SK-N-SH treated with all-trans-retinoic acid at 6 μM for 48 hours (cell line): ENCODE results near the gene RAD51B.

Source experiments
- ATAC-seq: fragments of 200-7000 bp; cut with Tn5 transposase; 3 replicates; pipeline ENCODE4 v1.9.1; 2020; ENCODE audit warnings: mild to moderate bottlenecking, moderate library complexity
- ARNTL ChIP-seq: fragments of 450-650 bp; formaldehyde crosslinking; IDR thresholded peaks from 2 replicates; pipeline ENCODE4 v1.5.0; 2020; ENCODE audit warnings: low read depth, mild to moderate bottlenecking, moderate library complexity, borderline replicate concordance
- BACH2 ChIP-seq: fragments of 250-450 bp; sonication (Bioruptor Pico); IDR thresholded peaks from 2 replicates; pipeline ENCODE4 v1.9.0; 2021; ENCODE audit warnings: mild to moderate bottlenecking, borderline replicate concordance
- CSDC2 ChIP-seq: fragments of 250-450 bp; sonication (Bioruptor Pico); IDR thresholded peaks from 2 replicates; pipeline ENCODE4 v1.5.0; 2020; ENCODE audit warnings: mild to moderate bottlenecking, moderate library complexity
- CSRNP3 ChIP-seq: fragments of 250-450 bp; sonication (Bioruptor Pico); IDR thresholded peaks from 2 replicates; pipeline ENCODE4 v1.5.1; 2021; ENCODE audit warnings: mild to moderate bottlenecking, moderate library complexity
- ESRRG ChIP-seq: fragments of 250-450 bp; sonication (Bioruptor Pico); IDR thresholded peaks from 2 replicates; pipeline ENCODE4 v1.6.1; 2021; ENCODE audit warnings: mild to moderate bottlenecking
- GLIS3 ChIP-seq: fragments of 250-450 bp; sonication (Bioruptor Pico); IDR thresholded peaks from 2 replicates; pipeline ENCODE4 v1.5.0; 2020; ENCODE audit warnings: mild to moderate bottlenecking, moderate library complexity
- ISL1 ChIP-seq: fragments of 250-450 bp; sonication (Bioruptor Pico); IDR thresholded peaks from 2 replicates; pipeline ENCODE4 v2.1.2; 2022; ENCODE audit warnings: mild to moderate bottlenecking, moderate library complexity
- OSR1 ChIP-seq: fragments of 250-450 bp; sonication (Bioruptor Pico); IDR thresholded peaks from 2 replicates; pipeline ENCODE4 v1.8.0; 2022; ENCODE audit warnings: moderate library complexity, mild to moderate bottlenecking, inconsistent platforms
- POU6F1 ChIP-seq: fragments of 250-450 bp; sonication (Bioruptor Pico); IDR thresholded peaks from 2 replicates; pipeline ENCODE4 v1.8.0; 2021; ENCODE audit warnings: low read depth, mild to moderate bottlenecking, moderate library complexity, borderline replicate concordance
- RARB ChIP-seq: fragments of 250-450 bp; sonication (Bioruptor Pico); IDR thresholded peaks from 2 replicates; pipeline ENCODE4 v1.8.0; 2021; ENCODE audit warnings: mild to moderate bottlenecking, moderate library complexity
- SNAI2 ChIP-seq: fragments of 250-450 bp; sonication (Bioruptor Pico); IDR thresholded peaks from 2 replicates; pipeline ENCODE4 v1.5.0; 2020; ENCODE audit warnings: mild to moderate bottlenecking, moderate library complexity
- TCF4 ChIP-seq: fragments of 250-450 bp; sonication (Bioruptor Pico); IDR thresholded peaks from 2 replicates; pipeline ENCODE4 v1.8.0; 2021; ENCODE audit warnings: mild to moderate bottlenecking, moderate library complexity, borderline replicate concordance
- TSHZ2 ChIP-seq: fragments of 250-450 bp; sonication (Bioruptor Pico); IDR thresholded peaks from 2 replicates; pipeline ENCODE4 v1.5.0; 2020; ENCODE audit warnings: mild to moderate bottlenecking, moderate library complexity
- ZC3H10 ChIP-seq: fragments of 250-450 bp; sonication (Bioruptor Pico); IDR thresholded peaks from 2 replicates; pipeline ENCODE4 v1.5.1; 2021; ENCODE audit warnings: mild to moderate bottlenecking, moderate library complexity
- ZFP3 ChIP-seq: fragments of 250-450 bp; sonication (Bioruptor Pico); IDR thresholded peaks from 2 replicates; pipeline ENCODE4 v1.5.0; 2020; ENCODE audit warnings: mild to moderate bottlenecking, moderate library complexity
- ZFP30 ChIP-seq: fragments of 450-650 bp; formaldehyde crosslinking; IDR thresholded peaks from 2 replicates; pipeline ENCODE4 v1.5.0; 2022; ENCODE audit warnings: mild to moderate bottlenecking, moderate library complexity
- ZNF565 ChIP-seq: fragments of 450-650 bp; formaldehyde crosslinking; conservative IDR thresholded peaks from 2 replicates; pipeline ENCODE4 v1.5.0; 2020; ENCODE audit warnings: low read depth, mild to moderate bottlenecking, moderate library complexity
- ZNF70 ChIP-seq: fragments of 450-650 bp; formaldehyde crosslinking; IDR thresholded peaks from 2 replicates; pipeline ENCODE4 v1.5.0; 2020; ENCODE audit warnings: mild to moderate bottlenecking, moderate library complexity
- ZNF8 ChIP-seq: fragments of 450-650 bp; formaldehyde crosslinking; IDR thresholded peaks from 2 replicates; pipeline ENCODE4 v1.5.0; 2020; ENCODE audit warnings: mild to moderate bottlenecking, moderate library complexity

The RAD51B gene

GRCh38 chr14:68238976-68239375 is 419.4 kb downstream of the RAD51B start (continued):
- no peak for TF ChIP-seq ZFP30 (CRISPR knock-in tag)
- TF ChIP-seq, all 23 proteins: peak for 0

GRCh38 chr14:68239988-68240771 is 420.6 kb downstream of the RAD51B start:
- ATAC-seq: no peak
- TF ChIP-seq ZC3H10 (CRISPR knock-in tag) (no peak), CSDC2 (CRISPR knock-in tag) (no peak), ZNF565 (CRISPR knock-in tag) (no peak), TCF4 (no peak), ZNF8 (CRISPR knock-in tag) (no peak), ZFP30 (CRISPR knock-in tag) (no peak), OSR1 (CRISPR knock-in tag) (no peak), ZFP3 (CRISPR knock-in tag) (no peak), ISL1 (no peak), BACH2 (CRISPR knock-in tag) (no peak), CSRNP3 (CRISPR knock-in tag) (no peak)
- TF ChIP-seq, all 23 proteins: peak for 0

- no peak for ATAC-seq
- TF ChIP-seq SNAI2 (CRISPR knock-in tag) (no peak), ZFP30 (CRISPR knock-in tag) (no peak)
These were observed 422.4 kb downstream of the RAD51B start for GRCh38 chr14:68241862-68242487.

- no peak for ATAC-seq
- TF ChIP-seq CSRNP3 (CRISPR knock-in tag) (no peak), RARB (CRISPR knock-in tag) (no peak), ISL1 (peak; percentile 18), GLIS3 (CRISPR knock-in tag) (no peak)
These were observed 424.0 kb downstream of the RAD51B start for GRCh38 chr14:68243450-68244010.

GRCh38 chr14:68244262-68244980 is 424.8 kb downstream of the RAD51B start:
- TF ChIP-seq POU6F1 (CRISPR knock-in tag): no peak
- no peak for TF ChIP-seq ISL1
- TF ChIP-seq ZFP30 (CRISPR knock-in tag): no peak
- no peak for TF ChIP-seq ZNF8 (CRISPR knock-in tag)
- TF ChIP-seq SNAI2 (CRISPR knock-in tag): no peak
- no peak for TF ChIP-seq ZNF565 (CRISPR knock-in tag)
- no peak for TF ChIP-seq TSHZ2 (CRISPR knock-in tag)
- TF ChIP-seq CSDC2 (CRISPR knock-in tag): no peak
- no peak for TF ChIP-seq ZNF70
- TF ChIP-seq ESRRG: no peak
- TF ChIP-seq ARNTL (CRISPR knock-in tag): no peak
- ATAC-seq: no peak
